Caco-2 (cell line): ENCODE results near the gene KLK14. TPM values are rescaled to one million over a fixed set of nuclear protein-coding genes. Genes with fewer than 3 reads are reported as not detected.

ENCODE experiments used
- Bru-seq: library from RNA; stranded (reverse); fragments of 400-500 nt; gene quantifications from one replicate; lab custom pipeline; 2021; lab: Mats Ljungman, UMichigan
- BruChase-seq, 2 experiments: library from RNA; stranded (reverse); fragments of 400-500 nt; gene quantifications; one replicate each; lab custom pipeline; 2021; lab: Mats Ljungman, UMichigan
- BruUV-seq: library from RNA; stranded (reverse); fragments of 400-500 nt; replicated peaks from 2 replicates; lab custom pipeline; 2021; lab: Mats Ljungman, UMichigan
- CTCF ChIA-PET: fragments of 300-600 bp; sonication (Branson Sonifier 250); formaldehyde crosslinking; loops from one replicate; lab custom pipeline; 2022; ENCODE audit warnings: antibody characterized with exemption; lab: Charles Lee
- POLR2A ChIA-PET: fragments of 300-600 bp; sonication (Branson Sonifier 250); formaldehyde crosslinking; loops from one replicate; lab custom pipeline; 2022; ENCODE audit warnings: antibody characterized with exemption; lab: Charles Lee
- DNase-seq, 2 experiments: peaks; one replicate each; pipeline versions ENCODE4 v3.0.0 to v3.0.0-alpha.2; 2020 to 2022
- H3K27me3 ChIP-seq: replicated peaks from 2 replicates; pipeline ENCODE4 v1.6.0; 2011; ENCODE audit warnings: low read length; ENCODE audit not compliant: control insufficient read depth, insufficient read depth
- H3K36me3 ChIP-seq: 2 replicates; pipeline ENCODE4 v1.5.1; 2011; ENCODE audit warnings: low read length; ENCODE audit not compliant: control insufficient read depth, insufficient read depth
- H3K4me1 ChIP-seq: fragments of 250-450 bp; sonication (Bioruptor Pico); 2 replicates; pipeline ENCODE4 v1.5.1; 2020; ENCODE audit warnings: mild to moderate bottlenecking
- H3K4me3 ChIP-seq: 2 replicates; pipeline ENCODE4 v1.5.1; 2011; ENCODE audit warnings: low read depth, mild to moderate bottlenecking, control low read depth, low read length
- H3K9me3 ChIP-seq: fragments of 250-450 bp; sonication (Bioruptor Pico); 2 replicates; pipeline ENCODE4 v1.5.1; 2020; ENCODE audit warnings: mild to moderate bottlenecking, moderate library complexity
- H3K27ac Mint-ChIP-seq: one replicate; pipeline ENCODE4 v1.8.0; 2022; ENCODE audit warnings: mixed read lengths; ENCODE audit not compliant: unreplicated experiment
- H3K27me3 Mint-ChIP-seq: one replicate; pipeline ENCODE4 v1.8.0; 2022; ENCODE audit warnings: mixed read lengths; ENCODE audit not compliant: insufficient read depth, unreplicated experiment
- H3K36me3 Mint-ChIP-seq: one replicate; pipeline ENCODE4 v1.8.0; 2022; ENCODE audit warnings: mild to moderate bottlenecking, mixed read lengths; ENCODE audit not compliant: insufficient read depth, unreplicated experiment
- H3K4me1 Mint-ChIP-seq: one replicate; pipeline ENCODE4 v1.8.0; 2022; ENCODE audit warnings: low read depth, mixed read lengths; ENCODE audit not compliant: unreplicated experiment
- H3K4me3 Mint-ChIP-seq: one replicate; pipeline ENCODE4 v1.8.0; 2022; ENCODE audit warnings: mild to moderate bottlenecking, moderate library complexity, mixed read lengths; ENCODE audit not compliant: unreplicated experiment
- H3K9me3 Mint-ChIP-seq: one replicate; pipeline ENCODE4 v1.8.0; 2022; ENCODE audit warnings: mixed read lengths; ENCODE audit not compliant: unreplicated experiment
- CTCF ChIP-seq, 2 experiments: fragments of 200-600 bp in 1 of 2; IDR thresholded peaks; 1 replicate in 1 of 2; 2 replicates in 1 of 2; pipeline versions ENCODE4 v1.5.1 to v1.8.0; 2011 to 2022; ENCODE audit warnings: antibody characterized with exemption in 1 of 2, control low read depth in 1 of 2, inconsistent platforms in 1 of 2, low read depth in 1 of 2, low read length in 1 of 2, mild to moderate bottlenecking in 1 of 2, moderate library complexity in 1 of 2; ENCODE audit not compliant: insufficient read depth in 1 of 2, severe bottlenecking in 1 of 2, unreplicated experiment in 1 of 2
- intact Hi-C: fragments of 100-400 bp; cut with micrococcal nuclease; formaldehyde crosslinking; loops from one replicate; pipeline ENCODE4 v1.10.0; 2022; ENCODE audit not compliant: unreplicated experiment
- long read RNA-seq: library from polyadenylated mRNA; stranded (forward); transcript quantifications from one replicate; pipeline ENCODE4 v2.0.0, GENCODE V29; 2022
- total RNA-seq: library from RNA; stranded (reverse); gene quantifications from 2 replicates; pipeline ENCODE4 v1.2.3, GENCODE V29; 2022

KLK14 gene
- total RNA-seq = not detected in 2 replicates
- Bru-seq, nascent RNA = percentile 23 among the genes with signal in this experiment
- BruChase-seq, experiment 1, labeled RNA remaining after a 2-hour chase = percentile 29 among the genes with signal in this experiment
- BruChase-seq, experiment 2, labeled RNA remaining after a 6-hour chase = percentile 32 among the genes with signal in this experiment
- long read RNA-seq = 0 reads

GRCh38 chr19:51082611-51083010 is at the start of gene KLK14:
KLK14 (minus strand) TSS chr19:51082887; CDS start chr19:51082614, 273 bp downstream.
- H3K9me3 Mint-ChIP-seq = no peaks in the 10 kb centered on the region

GRCh38 chr19:51131780-51132680 is 49.3 kb upstream of the KLK14 start:
- Mint-ChIP-seq H3K4me1 (peaks cover 11% of the 10 kb centered on the region), H3K27me3 (peaks cover 11% of the 10 kb centered on the region), H3K9me3 (peaks cover 9% of the 10 kb centered on the region), H3K27ac (no peak overlapping the region), H3K4me3 (peak overlapping the region; percentile 26), H3K36me3 (no peaks in the 10 kb centered on the region)
- no peak overlapping the region for H3K4me3 ChIP-seq
- H3K4me1 ChIP-seq = peaks cover 4% of the 10 kb centered on the region; the same call in 1 of the 2 replicates
- BruUV-seq = no TSS peak
- ChIA-PET POLR2A (interaction anchor here (0.6 kb wide), 1 partner anchor 140 kb away, joined by 3 read pairs; no protein-coding TSS in a partner anchor), CTCF (no interaction called here)
- 0 out of 2 replicates have a peak, but pooled peaks cover 4% of the 10 kb centered on the region for H3K9me3 ChIP-seq
- DNase-seq = peak; percentile 62 to 72
- H3K36me3 ChIP-seq = no peaks in the 10 kb centered on the region
- no peaks in the 10 kb centered on the region for H3K27me3 ChIP-seq
- intact Hi-C loops = no loop called here
- TF ChIP-seq CTCF (IDR thresholded peaks at IDR 0.05; ENCODE audit: insufficient read depth in 1 of 2, low read depth in 1 of 2, low read length in 1 of 2, severe bottlenecking in 1 of 2, unreplicated experiment in 1 of 2) = peak; percentile 20 to 27

More at GRCh38 chr19:51082611-51083010, at the start of gene KLK14:
- H3K27ac Mint-ChIP-seq = no peak within 1 kb of the TSS
- Histone ChIP-seq H3K27me3 (no peaks in the 10 kb centered on the region), H3K36me3 (no peaks in the 10 kb centered on the region), H3K4me3 (no peak within 1 kb of the TSS), H3K9me3 (no peaks in the 10 kb centered on the region), H3K4me1 (no peaks in the 10 kb centered on the region)
- intact Hi-C loops = no loop called here
- TF ChIP-seq CTCF (IDR thresholded peaks at IDR 0.05; ENCODE audit: insufficient read depth in 1 of 2, low read depth in 1 of 2, low read length in 1 of 2, severe bottlenecking in 1 of 2, unreplicated experiment in 1 of 2) = no peak
- DNase-seq = no peak
- H3K36me3 Mint-ChIP-seq = no peaks in the 10 kb centered on the region
- peaks cover 23% of the 10 kb centered on the region for H3K27me3 Mint-ChIP-seq
- H3K4me3 Mint-ChIP-seq = no peak within 1 kb of the TSS
- BruUV-seq = no TSS peak
- no peaks in the 10 kb centered on the region for H3K4me1 Mint-ChIP-seq
- ChIA-PET POLR2A (no interaction called here), CTCF (no interaction called here)

- H3K4me3 ChIP-seq = no peak overlapping the region
- intact Hi-C loops = no loop called here
- no peaks in the 10 kb centered on the region for H3K9me3 ChIP-seq
- Mint-ChIP-seq H3K36me3 (no peaks in the 10 kb centered on the region), H3K27me3 (peaks cover 6% of the 10 kb centered on the region), H3K27ac (no peak overlapping the region), H3K9me3 (peaks cover 5% of the 10 kb centered on the region), H3K4me3 (no peak overlapping the region), H3K4me1 (peaks cover 11% of the 10 kb centered on the region)
- H3K27me3 ChIP-seq = no peaks in the 10 kb centered on the region
- H3K36me3 ChIP-seq = no peaks in the 10 kb centered on the region
- POLR2A ChIA-PET = no interaction called here
- BruUV-seq = no TSS peak
- DNase-seq = no peak
- H3K4me1 ChIP-seq = peaks cover 4% of the 10 kb centered on the region; the same call in 1 of the 2 replicates
- CTCF ChIA-PET = no interaction called here
- no peak for TF ChIP-seq CTCF (IDR thresholded peaks at IDR 0.05; ENCODE audit: insufficient read depth in 1 of 2, low read depth in 1 of 2, low read length in 1 of 2, severe bottlenecking in 1 of 2, unreplicated experiment in 1 of 2)
Measured at GRCh38 chr19:51129716-51130115, 47.0 kb upstream of the KLK14 start.
